Measurements from ENCODE around the gene PDE6D.
"Not testable (repeated sequence)": the region's sequence is repeated elsewhere in the genome, so short reads cannot be mapped to it uniquely, and the experiment has no call there.

PDE6D gene

GRCh38 chr2:231769170-231770136 is 11.6 kb downstream of the PDE6D start:
- DNase-seq (ENCODE audit: low read depth) = no peak

GRCh38 chr2:231765496-231765929 is 15.6 kb downstream of the PDE6D start:
- no peak for DNase-seq (ENCODE audit: low read depth)

- no peak for DNase-seq (ENCODE audit: low read depth)
Measured at GRCh38 chr2:231764760-231765159, 16.3 kb downstream of the PDE6D start.

- no peak for DNase-seq (ENCODE audit: low read depth)
Measured at GRCh38 chr2:231764124-231764523, 17.0 kb downstream of the PDE6D start.

GRCh38 chr2:231761735-231762134 is 19.3 kb downstream of the PDE6D start:
- DNase-seq (ENCODE audit: low read depth) = no peak

- DNase-seq (ENCODE audit: low read depth) = no peak
Measured at GRCh38 chr2:231752061-231752460, 29.0 kb downstream of the PDE6D start.

GRCh38 chr2:231751042-231751815 is 29.9 kb downstream of the PDE6D start:
- no peak for DNase-seq (ENCODE audit: low read depth)

- DNase-seq (ENCODE audit: low read depth) = not testable (repeated sequence)
Measured at GRCh38 chr2:231749016-231749415, 32.1 kb downstream of the PDE6D start.

- not testable (repeated sequence) for DNase-seq (ENCODE audit: low read depth)
Measured at GRCh38 chr2:231748153-231748896, 32.8 kb downstream of the PDE6D start.

GRCh38 chr2:231745303-231746038 is 35.6 kb downstream of the PDE6D start:
- no peak for DNase-seq (ENCODE audit: low read depth)

GRCh38 chr2:231743376-231744116 is 37.5 kb downstream of the PDE6D start:
- no peak for DNase-seq (ENCODE audit: low read depth)

GRCh38 chr2:231737761-231738160 is 43.3 kb downstream of the PDE6D start:
- no peak for DNase-seq (ENCODE audit: low read depth)

GRCh38 chr2:231732604-231733003 is 48.5 kb downstream of the PDE6D start:
- no peak for DNase-seq (ENCODE audit: low read depth)

- no peak for DNase-seq (ENCODE audit: low read depth)
Measured at GRCh38 chr2:231727621-231728020, 53.5 kb downstream of the PDE6D start.

- DNase-seq (ENCODE audit: low read depth) = no peak
Measured at GRCh38 chr2:231726276-231726675, 54.8 kb downstream of the PDE6D start.

- DNase-seq (ENCODE audit: low read depth) = no peak
Measured at GRCh38 chr2:231725476-231725875, 55.6 kb downstream of the PDE6D start.

- no peak for DNase-seq (ENCODE audit: low read depth)
Measured at GRCh38 chr2:231722721-231723307, 58.3 kb downstream of the PDE6D start.

GRCh38 chr2:231720987-231721966 is 59.8 kb downstream of the PDE6D start:
- no peak for DNase-seq (ENCODE audit: low read depth)
